HG03280 (cell line): ENCODE measurements around the gene TBC1D23.
"Not testable (repeated sequence)": the region's sequence is repeated elsewhere in the genome, so short reads cannot be mapped to it uniquely, and the experiment has no call there.

Source experiments
- ATAC-seq: cut with Tn5 transposase; IDR thresholded peaks from one replicate; pipeline ENCODE4 v1.9.1; 2021; ENCODE audit warnings: mild to moderate bottlenecking, moderate library complexity; ENCODE audit not compliant: unreplicated experiment

Gene TBC1D23

GRCh38 chr3:100340527-100340926 lies 79.7 kb downstream of the TBC1D23 start:
- no peak for ATAC-seq

GRCh38 chr3:100348727-100349126 lies 87.9 kb downstream of the TBC1D23 start:
- ATAC-seq: no peak

GRCh38 chr3:100351770-100352169 lies 91.0 kb downstream of the TBC1D23 start:
- ATAC-seq: not testable (repeated sequence)

GRCh38 chr3:100352296-100353231 lies 91.8 kb downstream of the TBC1D23 start:
- ATAC-seq: no peak

GRCh38 chr3:100354850-100355249 lies 94.1 kb downstream of the TBC1D23 start:
- no peak for ATAC-seq

- ATAC-seq: no peak
Measured at GRCh38 chr3:100358413-100358812, 97.6 kb downstream of the TBC1D23 start.

- no peak for ATAC-seq
Measured at GRCh38 chr3:100359035-100359434, 98.2 kb downstream of the TBC1D23 start.

- no peak for ATAC-seq
Measured at GRCh38 chr3:100360757-100361496, 100.1 kb downstream of the TBC1D23 start.

GRCh38 chr3:100361897-100362296 lies 101.1 kb downstream of the TBC1D23 start:
- ATAC-seq: no peak

GRCh38 chr3:100364421-100364820 lies 103.6 kb downstream of the TBC1D23 start:
- ATAC-seq: no peak

- ATAC-seq: no peak
Measured at GRCh38 chr3:100366424-100366823, 105.6 kb downstream of the TBC1D23 start.

- no peak for ATAC-seq
Measured at GRCh38 chr3:100368441-100368840, 107.6 kb downstream of the TBC1D23 start.

GRCh38 chr3:100370756-100371155 lies 110.0 kb downstream of the TBC1D23 start:
- ATAC-seq: no peak

GRCh38 chr3:100374521-100374920 lies 113.7 kb downstream of the TBC1D23 start:
- no peak for ATAC-seq
